SIG-M5 treated with dmso at 0.1 percent for 504 hours (cell line): ENCODE data around the gene PTGS2.
A peak's percentile ranks its signal among the peaks of the same experiment; 100 is the strongest.

ENCODE experiments used
- DNase-seq: peaks from one replicate; lab custom pipeline; 2025; ENCODE audit not compliant: unreplicated experiment; lab: John Stamatoyannopoulos, UW

Gene PTGS2

DNA sequence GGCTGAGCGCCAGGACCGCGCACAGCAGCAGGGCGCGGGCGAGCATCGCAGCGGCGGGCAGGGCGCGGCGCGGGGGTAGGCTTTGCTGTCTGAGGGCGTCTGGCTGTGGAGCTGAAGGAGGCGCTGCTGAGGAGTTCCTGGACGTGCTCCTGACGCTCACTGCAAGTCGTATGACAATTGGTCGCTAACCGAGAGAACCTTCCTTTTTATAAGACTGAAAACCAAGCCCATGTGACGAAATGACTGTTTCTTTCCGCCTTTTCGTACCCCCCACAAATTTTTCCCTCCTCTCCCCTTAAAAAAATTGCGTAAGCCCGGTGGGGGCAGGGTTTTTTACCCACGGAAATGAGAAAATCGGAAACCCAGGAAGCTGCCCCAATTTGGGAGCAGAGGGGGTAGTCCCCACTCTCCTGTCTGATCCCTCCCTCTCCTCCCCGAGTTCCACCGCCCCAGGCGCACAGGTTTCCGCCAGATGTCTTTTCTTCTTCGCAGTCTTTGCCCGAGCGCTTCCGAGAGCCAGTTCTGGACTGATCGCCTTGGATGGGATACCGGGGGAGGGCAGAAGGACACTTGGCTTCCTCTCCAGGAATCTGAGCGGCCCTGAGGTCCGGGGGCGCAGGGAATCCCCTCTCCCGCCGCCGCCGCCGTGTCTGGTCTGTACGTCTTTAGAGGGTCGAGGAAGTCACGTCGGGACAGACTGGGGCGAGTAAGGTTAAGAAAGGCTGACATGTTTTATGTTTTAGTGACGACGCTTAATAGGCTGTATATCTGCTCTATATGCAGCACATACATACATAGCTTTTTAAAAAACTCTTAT, at the start of gene PTGS2:
TSS of gene PTGS2 (minus strand) at position 179 of the 817 bp plus-strand sequence. CDS start at position 46, 133 bp downstream.
- peak; percentile 99 for DNase-seq

DNA sequence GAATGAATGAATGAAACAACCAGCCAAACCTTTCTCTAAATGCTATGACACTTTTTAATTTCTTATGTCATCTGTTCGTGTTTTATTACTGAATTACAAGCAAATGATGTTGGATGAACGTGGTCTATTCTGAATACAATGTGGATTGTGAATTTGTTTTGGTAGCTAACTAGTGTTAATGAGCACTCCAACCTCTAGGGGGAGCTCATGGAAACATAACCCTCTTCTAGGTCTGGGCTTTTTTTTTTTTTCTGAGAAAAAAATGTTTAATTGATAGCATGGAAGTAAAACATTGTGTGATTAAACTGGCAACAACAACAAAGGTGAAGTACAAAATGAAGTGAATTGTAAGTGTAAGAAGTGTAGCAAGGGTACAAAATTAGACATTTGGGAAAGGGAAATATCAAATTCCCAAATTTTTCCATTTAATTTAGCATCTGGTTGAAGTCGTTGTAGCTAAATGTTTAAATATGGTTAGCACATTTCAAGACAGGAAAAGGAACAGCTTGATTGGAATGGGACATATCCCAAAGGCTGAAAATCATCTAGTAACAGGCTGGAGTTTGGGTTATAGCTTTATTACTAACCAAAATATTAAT, 42.6 kb upstream of the PTGS2 start:
- peak; percentile 53 for DNase-seq

DNA sequence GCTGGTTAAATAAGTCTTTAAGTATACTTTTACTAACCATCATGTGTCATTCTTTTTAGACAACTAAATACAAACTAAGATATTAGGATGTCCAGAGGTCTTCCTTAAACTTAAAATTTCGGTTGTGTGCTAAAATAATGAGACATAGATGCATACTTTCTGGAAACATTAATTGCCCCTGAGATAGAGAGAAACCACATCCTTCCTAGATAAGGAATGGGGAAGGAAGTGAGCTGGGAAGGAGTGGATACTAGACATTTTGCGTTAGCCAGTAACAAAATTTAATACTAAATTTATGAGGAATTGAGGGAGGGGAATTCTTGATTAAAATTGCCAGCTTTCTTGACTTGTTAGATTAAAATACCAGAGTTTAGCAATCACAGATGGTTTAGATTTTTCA, 37.1 kb upstream of the PTGS2 start:
- DNase-seq = no peak

DNA sequence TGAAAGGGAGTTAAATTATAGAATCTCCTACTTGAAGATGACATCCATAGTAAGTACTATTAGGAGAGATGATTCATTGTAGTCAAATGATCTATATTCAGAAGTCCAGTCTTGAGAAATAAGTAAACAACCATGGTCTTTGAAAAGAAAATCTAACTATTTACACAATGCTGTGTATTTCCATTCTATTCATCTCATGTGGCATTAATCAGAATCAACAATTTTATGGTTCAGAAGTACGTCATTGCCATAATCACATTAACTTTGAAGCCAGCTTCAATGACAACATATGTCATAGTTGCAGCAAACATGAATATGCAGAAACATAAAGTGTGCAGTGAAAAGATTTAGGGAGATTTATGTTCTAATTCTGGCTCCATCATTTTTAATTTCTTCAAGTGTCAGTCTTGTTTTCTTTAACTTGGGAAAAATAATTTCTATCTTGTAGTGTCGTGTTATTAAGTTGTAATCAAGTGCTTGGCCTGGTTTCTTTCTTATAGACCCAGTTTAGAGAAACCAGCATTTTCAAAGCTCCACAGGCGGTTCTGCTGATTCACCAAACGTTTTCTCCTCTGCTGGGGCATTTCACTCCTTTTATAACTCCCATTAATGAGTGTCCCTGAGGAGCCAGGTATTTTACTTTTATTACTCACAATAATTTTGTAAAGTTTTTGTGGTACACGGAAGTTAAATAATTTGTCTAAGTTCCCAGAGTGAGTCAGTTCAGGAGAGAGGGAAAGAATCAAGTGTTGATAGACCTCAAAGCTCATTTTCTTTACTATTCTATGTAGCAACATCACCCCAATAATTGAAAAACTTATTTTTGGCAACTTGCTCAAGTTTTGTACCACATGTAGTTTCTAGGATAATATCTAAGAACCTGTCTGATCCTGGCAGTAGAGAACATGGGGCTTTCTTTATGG, 35.9 kb upstream of the PTGS2 start:
- no peak for DNase-seq

DNA sequence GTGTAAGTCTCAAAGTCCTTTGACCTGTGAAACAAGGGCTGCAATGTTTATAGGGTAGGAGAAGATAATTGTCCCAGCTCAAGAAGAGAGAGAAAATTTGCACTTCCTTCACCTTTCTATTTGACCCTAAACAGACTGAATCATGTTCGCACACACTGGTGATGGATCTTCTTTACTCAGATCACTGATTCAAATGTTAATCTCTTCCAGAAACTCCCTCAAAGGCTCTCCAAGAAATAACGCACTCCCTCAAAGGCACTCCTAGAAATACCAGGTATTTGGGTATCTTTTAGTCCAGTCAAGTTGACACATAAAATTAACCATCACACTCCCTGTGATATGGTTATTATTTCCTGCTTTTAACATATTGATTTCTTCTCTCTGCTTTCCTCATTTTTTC, 30.5 kb upstream of the PTGS2 start:
- DNase-seq = no peak

DNA sequence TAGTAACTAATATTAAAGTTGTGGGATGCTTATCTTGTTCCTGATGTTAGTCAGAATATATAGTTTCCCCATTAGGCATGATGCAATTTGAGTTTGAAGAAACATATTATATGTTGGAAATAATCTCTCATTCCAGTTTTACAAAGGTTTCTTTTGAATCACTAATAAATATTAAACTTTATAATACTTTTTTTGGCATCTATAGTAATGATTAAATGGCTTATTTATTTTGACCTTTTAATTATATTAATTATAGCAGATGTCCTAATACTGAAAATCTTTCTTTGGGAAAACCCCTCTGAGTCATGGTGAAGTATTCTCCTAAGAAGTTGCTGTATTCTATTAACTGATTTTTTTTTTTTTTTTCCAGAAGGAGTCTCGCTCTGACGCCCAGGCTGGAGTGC, 28.5 kb upstream of the PTGS2 start:
- DNase-seq = no peak

DNA sequence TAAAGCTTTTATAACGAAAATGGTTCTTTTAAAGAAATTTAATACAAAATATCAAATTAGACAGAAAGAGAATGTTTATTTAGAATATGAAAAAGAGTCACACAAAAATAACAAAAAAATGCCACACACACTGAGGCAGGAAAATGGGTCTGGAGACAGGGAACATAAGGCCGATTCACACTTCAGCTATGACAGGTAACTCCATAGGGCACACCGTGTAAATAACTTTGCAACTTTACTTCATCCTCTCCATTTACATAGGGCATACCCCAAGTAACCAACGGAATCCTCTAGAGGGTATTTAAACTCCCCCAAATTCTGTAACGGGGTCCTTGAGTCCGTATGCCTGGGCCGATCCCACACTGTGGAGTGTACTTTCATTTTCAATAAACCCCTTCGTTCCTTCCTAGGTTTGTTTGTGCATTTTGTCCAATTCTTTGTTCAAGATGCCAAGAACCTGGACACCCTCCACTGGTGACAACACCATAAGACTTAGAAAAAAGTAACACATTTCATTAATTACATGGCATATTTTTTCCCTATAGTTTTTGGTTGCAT, 23.1 kb upstream of the PTGS2 start:
- DNase-seq = no peak

DNA sequence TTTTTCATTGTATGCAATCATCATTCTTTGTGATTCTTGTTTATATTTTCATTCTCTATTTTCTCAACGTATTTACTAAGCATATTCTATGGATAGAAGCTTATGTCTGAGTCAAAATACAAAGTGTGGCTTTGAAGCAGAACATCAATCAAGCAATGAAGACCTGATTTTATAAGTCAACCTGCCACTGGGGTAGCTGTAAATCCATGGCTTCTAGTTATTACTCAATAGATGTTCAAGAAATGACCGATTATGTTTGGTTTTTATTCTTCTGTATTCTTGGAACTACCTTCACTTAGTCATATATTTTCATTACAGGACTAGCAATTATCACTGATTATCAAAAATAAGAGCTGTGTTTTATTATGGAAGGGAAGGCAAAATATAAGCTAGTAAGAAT, 20.5 kb upstream of the PTGS2 start:
- no peak for DNase-seq

DNA sequence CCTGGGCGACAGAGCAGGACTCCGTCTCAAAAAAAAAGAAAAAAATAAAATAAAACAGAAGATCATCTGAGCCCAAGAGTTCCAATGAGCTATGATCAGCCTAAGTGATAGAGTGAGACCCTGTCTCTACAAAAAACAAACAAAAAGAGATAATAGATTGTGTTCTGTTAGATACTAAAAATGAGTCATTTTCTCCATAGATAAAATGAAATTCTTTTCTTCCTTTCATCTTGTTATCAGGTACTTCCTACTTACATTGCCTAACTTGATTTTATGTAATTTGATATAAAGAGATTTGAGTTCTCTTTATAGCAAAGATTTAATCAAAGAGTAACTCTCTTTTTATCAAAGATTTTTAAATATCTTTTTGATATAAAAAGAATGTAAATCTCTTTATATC, 19.3 kb upstream of the PTGS2 start:
- no peak for DNase-seq

DNA sequence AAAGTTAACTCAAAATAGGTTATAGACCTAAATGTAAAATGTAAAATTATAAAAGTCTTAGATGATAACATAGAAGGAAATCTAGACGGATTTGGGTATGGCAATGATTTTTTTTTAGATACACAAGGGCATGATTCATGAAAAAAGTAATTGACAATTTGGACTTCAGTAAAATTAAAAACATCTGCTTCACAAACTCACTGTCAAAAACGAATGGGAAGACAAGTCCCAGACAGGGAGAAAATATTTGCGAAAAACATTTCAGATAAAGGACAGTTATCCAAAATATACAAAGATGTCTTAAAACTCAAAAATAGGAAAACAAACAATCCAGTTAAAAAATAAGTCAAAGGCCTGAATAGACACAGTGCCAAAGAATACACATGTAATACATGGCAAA, 9.7 kb upstream of the PTGS2 start:
- no peak for DNase-seq

DNA sequence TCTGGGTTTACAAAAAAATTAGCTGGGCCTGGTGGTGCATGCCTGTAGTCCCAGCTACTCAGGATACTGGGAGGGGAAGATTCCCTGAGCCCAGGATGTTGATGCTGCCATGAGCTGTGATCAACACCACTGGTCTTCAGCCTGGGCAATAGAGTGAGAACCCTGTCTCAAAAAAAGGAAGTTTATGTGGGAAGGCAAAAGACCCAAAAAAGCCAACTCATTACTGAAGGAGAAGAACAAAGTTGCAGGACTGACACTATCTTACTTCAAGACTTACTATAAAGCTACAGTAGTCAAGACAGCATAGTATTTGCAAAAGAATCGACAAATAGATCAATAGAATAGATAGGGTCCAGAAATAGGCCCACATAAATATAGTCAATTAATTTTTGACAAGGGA, 9.2 kb upstream of the PTGS2 start:
- DNase-seq = peak; percentile 34

DNA sequence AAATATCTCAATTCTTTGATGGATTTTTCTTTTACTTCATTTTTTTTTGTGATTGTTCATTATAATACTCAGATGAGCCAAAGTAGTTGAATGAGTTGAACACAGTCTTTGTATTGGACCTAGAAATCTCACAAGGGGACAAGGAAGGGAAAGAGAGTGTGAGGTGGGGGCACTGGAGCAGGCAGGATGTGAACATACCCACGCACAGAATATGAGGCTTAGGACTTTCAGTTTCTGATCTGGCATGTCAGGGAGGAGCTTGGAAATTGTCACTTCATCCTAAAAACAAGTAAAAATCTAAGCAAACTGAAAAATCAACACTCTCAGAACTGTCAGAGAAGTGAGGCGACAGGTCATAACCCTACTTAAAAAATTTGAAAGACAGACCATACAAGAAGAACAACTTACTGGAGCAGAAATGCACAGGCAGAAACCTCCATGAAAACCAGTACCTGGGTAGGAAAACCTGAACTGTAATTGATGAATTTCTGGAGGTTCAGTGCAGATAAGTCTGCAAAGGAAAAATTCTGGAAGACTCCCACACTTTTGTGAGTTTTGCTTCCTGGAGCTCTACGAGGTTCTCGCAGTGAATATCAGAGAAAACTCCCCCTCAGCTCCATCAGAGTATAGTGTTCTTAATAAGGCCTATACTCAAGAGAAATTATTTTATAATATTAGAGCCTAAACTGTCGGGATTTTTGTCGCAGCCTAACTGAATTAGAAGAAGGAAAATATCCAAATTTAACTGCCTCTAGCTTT, 3.6 kb upstream of the PTGS2 start:
- no peak for DNase-seq

DNA sequence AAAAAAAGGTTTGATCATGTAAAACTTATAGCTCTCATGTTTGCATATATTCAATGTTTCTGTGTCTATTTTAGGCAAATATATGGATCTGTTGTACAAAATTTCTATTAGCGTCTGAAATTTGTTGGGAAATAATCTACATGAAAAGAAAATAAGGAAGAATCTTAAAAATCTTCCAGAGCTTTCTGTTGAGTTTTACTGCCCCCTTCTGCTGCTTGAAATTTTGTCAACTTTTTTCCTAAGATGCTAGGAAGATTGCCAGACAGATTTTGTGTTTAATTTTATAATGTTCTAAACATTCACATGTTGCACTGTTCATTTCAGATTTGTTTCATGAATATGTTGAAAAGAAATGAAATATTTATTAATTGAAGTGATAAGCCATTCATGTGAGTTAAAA, 2.5 kb upstream of the PTGS2 start:
- DNase-seq = peak; percentile 37

DNA sequence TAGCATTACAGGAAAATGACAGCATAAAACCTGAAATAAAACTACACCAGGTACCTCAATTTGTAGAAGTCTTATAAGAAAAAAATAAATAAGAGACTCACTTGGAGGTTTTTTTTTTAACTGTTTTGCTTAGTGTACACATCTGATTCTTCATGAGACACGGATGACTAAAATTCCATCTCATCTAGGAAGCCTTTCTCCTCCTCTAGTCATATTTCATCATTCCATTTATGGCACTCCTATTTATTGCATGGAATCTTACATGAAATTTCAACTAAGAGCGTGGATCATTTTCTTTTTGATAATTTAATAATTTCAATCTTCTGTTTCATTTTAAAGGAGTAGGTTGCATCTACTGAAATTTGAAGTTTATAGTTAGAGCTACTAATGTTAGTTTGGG, 1.6 kb upstream of the PTGS2 start:
- DNase-seq = no peak

DNA sequence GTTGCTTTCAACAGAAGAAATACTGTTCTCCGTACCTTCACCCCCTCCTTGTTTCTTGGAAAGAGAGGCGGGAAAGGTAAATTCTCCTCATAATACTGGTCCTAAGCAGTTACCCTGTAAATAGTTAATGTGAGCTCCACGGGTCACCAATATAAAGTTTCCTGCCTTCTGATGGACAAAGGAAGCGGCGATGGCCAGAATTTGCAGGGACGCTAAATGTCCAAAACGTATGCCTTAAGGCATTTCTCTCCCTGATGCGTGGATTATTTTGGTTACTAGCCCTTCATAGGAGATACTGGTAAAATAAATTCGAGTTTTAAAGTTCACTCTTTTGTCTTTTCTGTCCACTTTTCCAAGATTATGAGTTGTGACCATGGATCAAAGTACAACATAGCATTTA, 898 bp upstream of the PTGS2 start:
- no peak for DNase-seq

DNA sequence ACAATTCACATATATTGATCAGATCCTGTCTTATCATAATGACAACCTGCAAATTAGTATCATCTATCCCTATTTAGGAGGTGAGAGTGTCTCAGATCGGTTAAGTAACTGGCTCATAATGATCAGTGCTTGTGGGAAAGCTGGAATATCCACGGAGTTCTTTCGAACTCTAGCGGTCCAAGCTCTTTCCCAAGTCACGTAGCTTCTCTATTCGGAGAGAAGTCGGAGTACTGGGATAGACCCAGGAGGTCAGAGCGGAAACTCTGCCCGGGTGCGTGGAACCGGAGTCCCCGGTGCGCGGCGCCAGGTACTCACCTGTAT, 339 bp downstream of the PTGS2 start:
- no peak for DNase-seq

DNA sequence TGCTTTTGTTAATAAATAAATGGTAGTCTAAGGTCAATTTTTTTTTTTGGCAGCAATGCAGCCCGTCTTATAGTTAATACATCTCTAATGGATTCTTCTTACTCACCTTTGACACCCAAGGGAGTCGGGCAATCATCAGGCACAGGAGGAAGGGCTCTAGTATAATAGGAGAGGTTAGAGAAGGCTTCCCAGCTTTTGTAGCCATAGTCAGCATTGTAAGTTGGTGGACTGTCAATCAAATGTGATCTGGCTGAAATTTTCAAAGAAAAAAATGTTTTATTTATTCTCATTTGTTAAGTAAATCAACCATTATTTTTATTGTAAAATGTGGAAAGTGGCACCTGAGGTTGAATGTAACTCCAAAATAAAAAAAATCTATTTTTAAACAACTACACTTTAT, 2.1 kb downstream of the PTGS2 start:
- DNase-seq = no peak

DNA sequence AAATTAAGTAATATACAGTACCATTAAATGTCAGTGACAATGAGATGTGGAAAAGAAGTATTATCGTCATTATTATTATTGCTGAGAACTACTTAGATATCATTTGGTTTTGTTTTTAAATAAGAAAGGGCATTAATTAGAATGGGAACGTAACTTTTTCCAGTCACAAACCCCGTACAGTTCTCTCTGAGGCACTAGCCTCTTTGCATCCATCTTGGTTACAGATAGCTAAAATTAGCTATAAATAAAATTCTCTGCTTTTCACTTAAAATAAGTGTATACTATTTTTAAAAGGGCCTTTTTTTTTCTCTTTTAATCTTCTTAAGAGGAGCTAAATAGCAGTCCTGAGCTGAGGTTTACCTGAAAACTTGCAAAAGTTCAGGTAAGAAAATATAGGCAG, 7.6 kb downstream of the PTGS2 start:
- no peak for DNase-seq

DNA sequence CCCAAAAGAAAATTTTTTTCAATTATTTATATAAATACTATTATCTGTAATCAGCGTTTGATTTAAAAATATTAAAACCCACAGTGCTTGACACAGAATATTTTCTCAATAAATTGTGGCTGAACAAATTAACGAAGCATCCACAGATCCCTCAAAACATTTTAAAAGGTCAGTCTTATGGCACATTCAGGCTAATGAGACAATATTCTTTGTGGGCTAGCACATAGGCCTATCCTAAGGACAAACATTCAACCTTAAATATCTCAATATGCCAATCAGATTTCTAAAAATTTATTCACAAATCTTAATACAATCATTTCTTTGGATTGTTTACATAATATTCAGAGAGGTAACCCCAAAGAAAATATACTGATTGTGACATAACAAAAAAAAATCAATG, 8.1 kb downstream of the PTGS2 start:
- DNase-seq = no peak

DNA sequence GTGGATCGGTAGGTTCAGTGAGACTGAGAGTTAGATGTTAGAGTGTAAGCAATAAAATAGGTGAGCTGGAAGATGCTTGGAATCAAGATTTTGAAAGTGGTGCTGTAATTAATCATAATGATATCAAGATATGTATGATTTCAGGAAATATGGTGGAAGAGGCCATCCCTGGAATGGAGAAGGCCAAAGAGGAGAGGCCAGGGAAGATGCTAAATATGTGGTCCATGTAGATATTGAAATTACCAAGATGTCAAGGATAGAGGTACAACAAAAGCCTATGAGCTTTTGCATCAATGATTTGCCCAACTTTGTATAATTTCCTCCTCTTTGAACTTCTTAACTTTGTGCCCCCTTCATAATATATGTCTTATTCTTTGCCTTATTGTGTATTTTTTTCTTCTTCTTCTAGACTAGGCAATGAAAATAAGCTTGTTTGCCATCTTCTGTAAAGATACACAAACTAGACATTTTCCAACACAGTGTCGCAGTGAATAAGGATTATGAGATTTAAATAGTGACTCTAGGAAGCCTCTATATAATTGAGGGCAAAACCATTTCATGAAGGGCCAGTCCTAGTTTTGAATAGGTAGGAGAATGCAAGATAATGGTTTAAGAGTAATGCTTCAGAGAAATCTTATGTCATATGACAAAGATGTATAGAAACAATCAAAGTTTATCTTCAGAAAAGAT, 8.9 kb downstream of the PTGS2 start:
- no peak for DNase-seq
